ENCODE data around the gene FIG4.

DNA sequence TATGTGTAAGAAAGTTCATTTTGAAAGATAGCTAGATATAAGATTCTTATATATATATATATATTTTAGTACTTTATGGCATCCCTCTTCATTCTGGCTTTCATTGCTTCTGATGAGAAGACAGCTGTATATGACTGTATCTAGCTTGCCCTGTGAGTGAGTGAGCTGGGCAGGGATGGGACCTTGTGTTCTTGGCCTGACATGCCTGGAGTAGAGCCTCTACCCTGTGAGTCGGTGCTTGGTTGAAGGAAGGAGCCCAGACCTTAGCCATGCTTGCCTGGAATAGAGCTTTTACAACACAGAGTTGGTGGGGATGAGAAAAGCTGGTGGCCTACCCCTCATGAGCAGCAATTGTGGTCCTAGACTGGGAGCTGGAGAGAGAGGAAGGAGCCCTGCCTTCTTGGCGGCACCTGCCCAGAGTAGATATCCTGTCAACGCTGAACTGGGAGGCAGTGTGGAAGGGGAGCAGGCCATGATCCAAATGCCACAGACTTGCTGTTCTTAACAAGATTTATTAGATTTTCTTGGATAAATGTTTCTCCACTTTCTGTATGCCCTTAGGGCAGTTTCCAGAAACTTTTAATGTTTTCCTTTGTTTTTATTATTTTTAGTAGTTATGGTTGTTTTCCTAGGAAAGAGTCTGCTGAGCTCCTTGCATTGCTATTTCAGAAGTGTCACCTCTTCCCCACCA lies 31.6 kb downstream of the FIG4 start:
- TF ChIP-seq, protein P1, sequence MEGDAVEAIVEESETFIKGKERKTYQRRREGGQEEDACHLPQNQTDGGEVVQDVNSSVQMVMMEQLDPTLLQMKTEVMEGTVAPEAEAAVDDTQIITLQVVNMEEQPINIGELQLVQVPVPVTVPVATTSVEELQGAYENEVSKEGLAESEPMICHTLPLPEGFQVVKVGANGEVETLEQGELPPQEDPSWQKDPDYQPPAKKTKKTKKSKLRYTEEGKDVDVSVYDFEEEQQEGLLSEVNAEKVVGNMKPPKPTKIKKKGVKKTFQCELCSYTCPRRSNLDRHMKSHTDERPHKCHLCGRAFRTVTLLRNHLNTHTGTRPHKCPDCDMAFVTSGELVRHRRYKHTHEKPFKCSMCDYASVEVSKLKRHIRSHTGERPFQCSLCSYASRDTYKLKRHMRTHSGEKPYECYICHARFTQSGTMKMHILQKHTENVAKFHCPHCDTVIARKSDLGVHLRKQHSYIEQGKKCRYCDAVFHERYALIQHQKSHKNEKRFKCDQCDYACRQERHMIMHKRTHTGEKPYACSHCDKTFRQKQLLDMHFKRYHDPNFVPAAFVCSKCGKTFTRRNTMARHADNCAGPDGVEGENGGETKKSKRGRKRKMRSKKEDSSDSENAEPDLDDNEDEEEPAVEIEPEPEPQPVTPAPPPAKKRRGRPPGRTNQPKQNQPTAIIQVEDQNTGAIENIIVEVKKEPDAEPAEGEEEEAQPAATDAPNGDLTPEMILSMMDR (IDR thresholded peaks at IDR 0.05), result no peak
- TF ChIP-seq POLR2A (IDR thresholded peaks at IDR 0.05) (no peak), POLR2AphosphoS5 (IDR thresholded peaks at IDR 0.05) (no peak), EP300 (IDR thresholded peaks at IDR 0.05) (no peak)
